Measurements from ENCODE around the gene ANKRD37.

DNA sequence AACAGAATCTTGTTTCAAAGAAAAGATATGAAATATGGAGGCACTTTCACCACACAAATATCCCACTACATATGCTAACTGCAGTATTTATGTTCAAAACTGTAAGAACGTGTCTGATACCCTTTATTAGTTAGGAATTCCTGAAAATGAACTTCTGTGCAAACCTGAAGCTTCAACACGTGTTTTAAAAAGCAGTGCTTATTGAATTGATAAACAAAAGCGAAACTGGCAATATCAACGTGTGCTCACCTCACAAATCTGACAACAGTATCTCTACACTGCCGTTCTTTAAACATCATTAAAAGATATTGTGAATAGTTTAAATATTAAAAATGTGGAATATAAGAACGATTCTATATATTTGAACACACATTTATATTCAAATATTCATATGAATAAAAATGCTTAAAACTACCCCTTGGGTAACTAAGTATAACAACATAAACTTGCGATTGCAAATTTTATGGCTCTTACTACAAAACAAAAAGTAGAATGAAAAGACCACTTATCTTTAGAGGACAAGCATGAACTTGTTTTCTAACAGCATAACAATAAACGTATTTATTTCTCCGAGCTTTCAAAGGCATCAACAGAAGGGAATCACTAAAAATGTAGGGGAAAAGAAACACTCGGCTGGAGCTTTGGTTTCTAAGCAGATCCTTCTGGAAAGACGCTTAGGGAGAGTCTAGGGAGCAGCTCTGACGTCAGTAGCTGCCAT, 1.2 kb upstream of the ANKRD37 start, which contains the start of gene LRP2BP:
- TF ChIP-seq, protein P1, sequence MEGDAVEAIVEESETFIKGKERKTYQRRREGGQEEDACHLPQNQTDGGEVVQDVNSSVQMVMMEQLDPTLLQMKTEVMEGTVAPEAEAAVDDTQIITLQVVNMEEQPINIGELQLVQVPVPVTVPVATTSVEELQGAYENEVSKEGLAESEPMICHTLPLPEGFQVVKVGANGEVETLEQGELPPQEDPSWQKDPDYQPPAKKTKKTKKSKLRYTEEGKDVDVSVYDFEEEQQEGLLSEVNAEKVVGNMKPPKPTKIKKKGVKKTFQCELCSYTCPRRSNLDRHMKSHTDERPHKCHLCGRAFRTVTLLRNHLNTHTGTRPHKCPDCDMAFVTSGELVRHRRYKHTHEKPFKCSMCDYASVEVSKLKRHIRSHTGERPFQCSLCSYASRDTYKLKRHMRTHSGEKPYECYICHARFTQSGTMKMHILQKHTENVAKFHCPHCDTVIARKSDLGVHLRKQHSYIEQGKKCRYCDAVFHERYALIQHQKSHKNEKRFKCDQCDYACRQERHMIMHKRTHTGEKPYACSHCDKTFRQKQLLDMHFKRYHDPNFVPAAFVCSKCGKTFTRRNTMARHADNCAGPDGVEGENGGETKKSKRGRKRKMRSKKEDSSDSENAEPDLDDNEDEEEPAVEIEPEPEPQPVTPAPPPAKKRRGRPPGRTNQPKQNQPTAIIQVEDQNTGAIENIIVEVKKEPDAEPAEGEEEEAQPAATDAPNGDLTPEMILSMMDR (conservative IDR thresholded peaks at IDR 0.05) = no peak
- no peak for TF ChIP-seq ZFX (IDR thresholded peaks at IDR 0.05)
